Mesodermal cell (in vitro differentiated cells): ENCODE results near the gene FLT3LG.
"Not testable (repeated sequence)": the region's sequence is repeated elsewhere in the genome, so short reads cannot be mapped to it uniquely, and the experiment has no call there.

Experiments used
- H3K27ac ChIP-seq: 2 replicates; pipeline ENCODE4 v1.7.0; 2013; ENCODE audit warnings: mild to moderate bottlenecking, low read depth, low read length, moderate library complexity; ENCODE audit not compliant: severe bottlenecking
- H3K36me3 ChIP-seq: 2 replicates; pipeline ENCODE4 v1.7.1; 2013; ENCODE audit warnings: mild to moderate bottlenecking, low read length, moderate library complexity; ENCODE audit not compliant: control insufficient read depth, insufficient read depth
- H3K4me1 ChIP-seq: one replicate; pipeline ENCODE4 v1.7.1; 2013; ENCODE audit warnings: mild to moderate bottlenecking, low read length; ENCODE audit not compliant: insufficient read depth, control insufficient read depth, poor library complexity, severe bottlenecking
- H3K4me3 ChIP-seq: 2 replicates; pipeline ENCODE4 v1.7.0; 2013; ENCODE audit warnings: low read length, control low read depth, mild to moderate bottlenecking; ENCODE audit not compliant: insufficient read depth, poor library complexity, severe bottlenecking; ENCODE audit errors: extremely low read depth
- H3K9me3 ChIP-seq: 2 replicates; pipeline ENCODE4 v1.7.1; 2013; ENCODE audit warnings: mild to moderate bottlenecking, low read length, moderate library complexity; ENCODE audit not compliant: control insufficient read depth
- WGBS, 2 experiments: methylation state at CpG; one replicate each; pipeline ENCODE4 v1.1.5; 2013; ENCODE audit warnings: missing lambda C conversion rate in 2 of 2; ENCODE audit not compliant: insufficient coverage in 2 of 2; 5-methylcytosine and 5-hydroxymethylcytosine counted together

Gene FLT3LG

DNA sequence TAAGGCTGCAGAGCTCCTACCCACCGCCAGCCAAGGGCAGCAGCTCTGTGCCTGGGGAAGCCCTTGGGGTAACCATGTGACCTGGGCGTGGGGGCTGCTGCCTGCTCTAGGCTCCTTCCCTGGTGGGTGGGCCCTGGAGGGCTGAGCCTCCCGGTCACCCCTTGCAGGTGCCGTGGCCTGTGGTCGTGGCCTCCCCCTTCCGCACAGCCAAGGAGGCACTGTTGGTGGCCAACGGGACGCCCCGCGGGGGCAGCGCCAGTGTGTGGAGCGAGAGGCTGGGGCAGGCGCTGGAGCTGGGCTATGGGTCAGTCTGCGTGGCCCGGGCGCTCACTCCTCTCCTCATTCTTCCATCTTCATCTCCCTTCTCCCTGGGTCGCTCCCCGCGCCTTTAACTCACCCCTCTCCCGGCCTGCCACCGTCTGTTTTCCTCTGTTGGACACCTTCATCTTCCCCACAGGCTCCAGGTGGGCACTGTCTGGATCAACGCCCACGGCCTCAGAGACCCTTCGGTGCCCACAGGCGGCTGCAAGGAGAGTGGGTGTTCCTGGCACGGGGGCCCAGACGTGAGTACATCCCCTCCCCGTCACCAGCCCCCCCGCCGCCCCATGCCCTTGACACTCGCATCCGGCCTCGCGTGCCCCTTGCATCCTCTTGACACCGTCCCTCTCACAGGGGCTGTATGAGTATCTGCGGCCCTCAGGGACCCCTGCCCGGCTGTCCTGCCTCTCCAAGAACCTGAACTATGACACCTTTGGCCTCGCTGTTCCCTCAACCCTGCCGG is 9.9 kb upstream of the FLT3LG start:
- WGBS, 2 experiments: 94 to 97% methylated on average over 34 to 37 of the region's 39 CpGs
- no peak overlapping the region for H3K4me3 ChIP-seq
- H3K36me3 ChIP-seq: peaks cover 38% of the 10 kb centered on the region
- no peaks in the 10 kb centered on the region for H3K9me3 ChIP-seq
- no peaks in the 10 kb centered on the region for H3K4me1 ChIP-seq
- H3K27ac ChIP-seq: no peak overlapping the region

DNA sequence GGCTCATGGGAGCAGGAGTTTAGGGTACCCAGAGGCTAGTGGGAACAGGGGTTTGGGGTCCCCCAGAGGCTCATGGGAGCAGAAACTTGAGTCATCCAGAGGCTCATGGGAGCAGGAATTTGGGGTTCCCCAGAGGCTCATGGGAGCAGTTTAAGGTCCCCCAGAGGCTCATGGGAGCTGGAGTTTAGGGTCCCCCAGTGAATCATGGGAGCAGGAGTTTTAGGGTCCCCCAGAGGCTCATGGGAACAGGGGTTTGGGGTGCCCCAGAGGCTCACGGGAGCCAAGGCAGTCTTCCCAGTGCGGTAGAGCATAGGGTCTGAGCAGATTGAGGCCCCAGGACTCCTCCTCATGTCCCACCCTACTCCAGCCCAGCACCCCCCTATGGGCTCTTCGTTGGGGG is 8.6 kb upstream of the FLT3LG start:
- Histone ChIP-seq H3K9me3 (no peaks in the 10 kb centered on the region), H3K36me3 (peaks cover 35% of the 10 kb centered on the region), H3K27ac (no peak overlapping the region), H3K4me3 (no peak overlapping the region), H3K4me1 (no peaks in the 10 kb centered on the region)
- 86 to 94% methylated on average over 2 to 3 of the region's 3 CpGs for WGBS, 2 experiments

DNA sequence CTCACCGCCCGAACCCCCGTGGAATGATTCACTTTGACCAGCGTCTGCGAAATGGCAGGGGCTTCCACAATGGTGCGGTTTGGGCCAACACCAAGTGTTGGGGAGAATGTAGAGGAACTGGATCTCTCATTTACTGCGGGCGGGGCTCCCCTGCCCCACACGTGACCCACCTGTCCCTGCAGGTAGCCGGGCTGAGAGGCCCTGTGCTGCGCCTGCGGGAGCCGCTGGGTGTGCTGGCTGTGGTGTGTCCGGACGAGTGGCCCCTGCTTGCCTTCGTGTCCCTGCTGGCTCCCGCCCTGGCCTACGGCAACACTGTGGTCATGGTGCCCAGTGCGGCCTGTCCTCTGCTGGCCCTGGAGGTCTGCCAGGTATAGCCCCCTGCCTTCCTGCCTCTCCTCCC is 5.8 kb upstream of the FLT3LG start:
- 92 to 93% methylated on average over 18 to 19 of the region's 19 CpGs for WGBS, 2 experiments
- peaks cover 7% of the 10 kb centered on the region for H3K4me1 ChIP-seq
- no peaks in the 10 kb centered on the region for H3K9me3 ChIP-seq
- H3K27ac ChIP-seq: no peak overlapping the region
- peaks cover 35% of the 10 kb centered on the region for H3K36me3 ChIP-seq
- no peak overlapping the region for H3K4me3 ChIP-seq

DNA sequence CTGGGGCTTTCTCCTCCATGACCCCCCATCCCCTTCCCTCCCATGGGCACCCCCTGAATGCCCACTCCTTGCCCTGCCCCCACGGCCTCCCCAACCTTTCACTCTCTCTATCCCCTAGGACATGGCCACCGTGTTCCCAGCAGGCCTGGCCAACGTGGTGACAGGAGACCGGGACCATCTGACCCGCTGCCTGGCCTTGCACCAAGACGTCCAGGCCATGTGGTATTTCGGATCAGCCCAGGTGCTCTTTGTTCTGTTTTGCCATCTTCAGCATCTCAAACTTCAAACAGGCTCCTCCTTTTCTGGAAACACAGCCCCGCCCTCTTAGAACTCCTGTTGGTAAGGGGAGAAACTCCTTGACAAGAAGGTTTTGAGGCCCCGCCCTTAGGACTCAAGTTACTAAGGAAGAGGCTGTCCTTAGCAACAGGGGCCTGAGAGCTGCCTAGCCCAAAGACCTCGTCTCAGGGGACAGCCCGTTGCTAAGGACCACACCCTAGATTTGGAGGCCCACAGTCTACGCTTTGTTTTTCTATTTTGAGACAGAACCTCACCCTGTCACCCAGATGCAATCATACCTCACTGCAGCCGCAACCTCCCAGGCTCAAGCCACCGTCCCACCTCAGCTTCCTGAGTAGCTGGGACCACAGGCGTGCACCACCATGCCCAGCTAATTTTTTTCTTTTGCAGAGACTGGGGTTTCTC is 5.1 kb upstream of the FLT3LG start:
- Histone ChIP-seq H3K27ac (no peak overlapping the region), H3K36me3 (peaks cover 35% of the 10 kb centered on the region), H3K9me3 (no peaks in the 10 kb centered on the region), H3K4me1 (peaks cover 8% of the 10 kb centered on the region), H3K4me3 (no peak overlapping the region)
- 78 to 87% methylated on average over 14 to 15 of the region's 15 CpGs for WGBS, 2 experiments

DNA sequence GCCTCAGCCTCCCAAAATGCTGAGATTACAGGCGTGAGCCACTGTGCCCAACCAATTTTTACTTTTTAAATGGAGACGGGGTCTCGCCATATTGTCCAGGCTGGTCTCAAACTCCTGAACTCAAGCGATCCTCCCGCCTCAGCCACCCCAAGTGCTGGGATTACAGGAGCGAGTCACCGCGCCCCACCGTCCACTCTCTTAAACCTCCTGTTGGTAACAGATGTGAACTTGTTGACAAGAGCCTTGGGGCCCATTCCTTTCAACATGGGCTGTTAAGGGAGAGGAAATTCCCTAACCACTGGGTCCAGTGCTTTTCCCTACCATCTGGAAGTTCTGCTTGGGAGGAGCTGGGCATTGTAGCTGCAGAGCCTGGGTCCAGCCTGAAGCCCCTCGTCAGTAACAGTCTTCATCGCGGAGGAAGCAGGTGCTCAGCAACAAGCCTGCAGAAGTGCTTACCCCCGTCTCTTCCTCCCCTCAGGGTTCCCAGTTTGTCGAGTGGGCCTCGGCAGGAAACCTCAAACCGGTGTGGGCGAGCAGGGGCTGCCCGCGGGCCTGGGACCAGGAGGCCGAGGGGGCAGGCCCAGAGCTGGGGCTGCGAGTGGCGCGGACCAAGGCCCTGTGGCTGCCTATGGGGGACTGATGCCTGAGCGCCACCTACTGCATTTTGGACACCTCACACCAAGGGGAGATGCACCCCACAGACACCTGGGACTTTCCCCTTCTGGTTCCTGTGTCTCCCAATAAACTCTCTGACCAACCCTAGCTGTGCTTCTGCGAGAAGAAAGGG is 4.0 kb upstream of the FLT3LG start:
- H3K4me1 ChIP-seq: peaks cover 8% of the 10 kb centered on the region
- H3K9me3 ChIP-seq: no peaks in the 10 kb centered on the region
- no peak overlapping the region for H3K4me3 ChIP-seq
- no peak overlapping the region for H3K27ac ChIP-seq
- 96 to 97% methylated on average over 22 to 24 of the region's 25 CpGs for WGBS, 2 experiments
- H3K36me3 ChIP-seq: peaks cover 35% of the 10 kb centered on the region

DNA sequence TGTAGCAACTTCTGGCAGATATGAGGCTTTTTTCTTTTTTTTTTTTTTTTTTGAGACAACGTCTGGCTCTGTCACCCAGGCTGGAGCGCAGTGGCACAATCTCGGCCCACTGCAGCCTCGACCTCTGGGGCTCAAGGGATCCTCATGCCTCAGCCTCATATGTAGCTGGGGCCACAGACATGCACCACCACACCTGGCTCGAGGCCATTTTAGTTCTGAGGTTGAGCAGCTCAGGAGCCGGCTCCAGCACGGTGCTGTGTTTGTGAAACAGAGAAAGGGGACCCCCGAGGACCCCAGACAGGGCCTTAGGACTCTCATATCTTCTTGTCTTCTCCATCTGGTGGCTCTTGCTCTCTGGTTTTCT is 3.4 kb upstream of the FLT3LG start:
- no peaks in the 10 kb centered on the region for H3K9me3 ChIP-seq
- peaks cover 31% of the 10 kb centered on the region for H3K36me3 ChIP-seq
- H3K27ac ChIP-seq: no peak overlapping the region
- no peak overlapping the region for H3K4me3 ChIP-seq
- peaks cover 8% of the 10 kb centered on the region for H3K4me1 ChIP-seq
- 82 to 98% methylated on average over 7 of the region's 8 CpGs for WGBS, 2 experiments

DNA sequence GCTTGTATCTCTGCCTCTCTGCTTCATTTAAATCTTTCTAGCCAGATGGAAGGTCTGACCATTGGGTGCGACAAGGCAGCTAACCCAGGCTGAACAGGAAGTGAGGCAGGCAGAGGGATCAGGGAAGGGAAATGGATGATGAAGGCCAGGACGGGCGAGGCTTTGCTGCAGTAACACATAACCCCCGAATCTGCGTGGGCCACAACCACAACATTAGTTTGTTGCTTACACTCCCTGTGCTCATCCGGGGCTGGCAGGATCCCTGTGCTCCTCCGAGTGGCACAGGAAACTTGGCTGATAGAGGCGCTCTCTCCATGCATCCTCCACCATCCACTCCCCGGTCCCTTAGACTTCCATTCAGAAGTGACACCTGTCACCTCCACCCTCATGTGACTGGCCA is 1.1 kb upstream of the FLT3LG start:
- Histone ChIP-seq H3K4me1 (peaks cover 8% of the 10 kb centered on the region), H3K27ac (no peak overlapping the region), H3K36me3 (peaks cover 22% of the 10 kb centered on the region), H3K4me3 (no peak overlapping the region), H3K9me3 (no peaks in the 10 kb centered on the region)
- WGBS, 2 experiments: 94 to 96% methylated on average over 7 to 9 of the region's 9 CpGs

DNA sequence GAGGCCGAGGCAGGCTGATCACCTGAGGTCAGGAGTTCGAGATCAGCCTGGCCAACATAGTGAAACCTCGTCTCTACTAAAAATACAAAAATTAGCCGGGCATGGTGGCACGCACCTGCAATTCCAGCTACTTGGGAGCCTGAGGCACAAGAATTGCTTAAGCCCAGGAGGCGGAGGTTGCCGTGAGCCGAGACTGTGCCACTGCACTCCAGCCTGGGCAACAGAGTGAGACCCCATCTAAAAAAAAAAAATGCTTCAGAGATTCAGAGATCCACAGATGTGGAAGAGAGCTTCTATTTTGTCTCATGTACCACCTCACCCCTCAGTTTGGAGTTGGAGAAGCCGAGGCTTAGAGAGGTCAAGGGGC is 531 bp upstream of the FLT3LG start:
- H3K4me1 ChIP-seq, H3K4me3 ChIP-seq, H3K27ac ChIP-seq, H3K9me3 ChIP-seq: not testable (repeated sequence)
- WGBS, 2 experiments: 82 to 93% methylated on average over 6 to 7 of the region's 9 CpGs
- peaks cover 17% of the 10 kb centered on the region for H3K36me3 ChIP-seq

DNA sequence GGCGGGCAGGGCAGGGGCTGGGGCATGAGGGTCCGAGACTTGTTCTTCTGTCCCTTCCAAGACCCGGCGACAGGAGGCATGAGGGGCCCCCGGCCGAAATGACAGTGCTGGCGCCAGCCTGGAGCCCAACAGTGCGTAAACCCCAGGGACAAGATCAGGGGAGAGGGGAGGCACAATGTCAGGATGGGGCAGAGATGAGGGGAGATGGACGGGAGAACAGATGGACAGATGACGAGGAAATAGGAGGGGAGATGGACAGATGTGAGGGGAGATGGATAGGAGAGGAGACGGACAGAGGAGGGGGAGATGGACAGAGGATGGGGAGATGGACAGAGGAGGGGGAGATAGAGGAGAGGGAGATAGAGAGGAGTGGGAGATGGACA is 518 bp downstream of the FLT3LG start:
- 42 to 57% methylated on average over 10 to 11 of the region's 11 CpGs for WGBS, 2 experiments
- Histone ChIP-seq H3K9me3 (no peaks in the 10 kb centered on the region), H3K4me1 (peaks cover 8% of the 10 kb centered on the region), H3K36me3 (peaks cover 13% of the 10 kb centered on the region), H3K4me3 (peak overlapping the region; percentile 36), H3K27ac (no peak overlapping the region)

DNA sequence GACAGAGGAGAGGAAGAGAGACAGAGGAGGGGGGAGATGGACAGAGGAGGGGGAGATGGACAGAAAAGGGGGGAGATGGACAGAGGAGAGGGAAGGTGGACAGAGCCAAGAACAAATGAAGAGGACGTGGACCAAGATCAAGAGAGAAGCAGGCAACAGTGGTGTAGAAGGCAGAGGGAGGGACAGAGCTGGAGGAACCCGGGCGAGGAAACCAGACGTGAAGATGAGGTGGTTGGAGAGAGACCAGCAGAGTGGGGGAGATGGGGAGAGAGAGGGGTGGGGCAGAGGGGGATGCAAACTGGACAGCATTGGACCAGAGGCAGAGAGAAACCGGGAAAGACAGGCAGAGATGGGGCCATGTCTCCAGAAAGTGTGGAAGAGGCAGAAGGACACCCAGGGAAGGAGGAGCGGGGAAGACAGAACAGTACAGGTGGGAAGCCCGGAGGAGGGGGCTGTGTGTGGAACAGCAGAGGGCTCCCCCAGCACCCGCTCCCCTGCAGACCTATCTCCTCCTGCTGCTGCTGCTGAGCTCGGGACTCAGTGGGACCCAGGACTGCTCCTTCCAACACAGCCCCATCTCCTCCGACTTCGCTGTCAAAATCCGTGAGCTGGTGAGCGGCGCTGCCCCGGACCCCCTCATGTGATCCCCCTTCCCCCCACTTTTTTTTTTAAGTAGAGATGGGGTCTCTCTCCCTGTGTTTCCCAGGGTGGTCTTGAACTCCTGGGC is 1.3 kb downstream of the FLT3LG start:
- Histone ChIP-seq H3K27ac (no peak overlapping the region), H3K36me3 (peaks cover 6% of the 10 kb centered on the region), H3K9me3 (no peaks in the 10 kb centered on the region), H3K4me1 (peaks cover 8% of the 10 kb centered on the region), H3K4me3 (no peak overlapping the region)
- 83 to 87% methylated on average over 7 to 11 of the region's 15 CpGs for WGBS, 2 experiments
